Right renal pelvis (tissue), 4 donors: Measurements from ENCODE around the gene KCNC4. TPM values are rescaled to one million over a fixed set of nuclear protein-coding genes. Genes with fewer than 3 reads are reported as not detected.

ENCODE experiments used
- DNase-seq, 4 donors: peaks; one replicate each; pipeline ENCODE4 v3.0.0-alpha.2; 2013; ENCODE audit warnings: low read depth in 4 of 4, low spot score in 3 of 4, missing footprints in 1 of 4
- polyA plus RNA-seq, 4 donors: library from polyadenylated mRNA; unstranded; fragments of 120-200 nt; gene quantifications; one replicate each; pipeline ENCODE4 v1.2.1, GENCODE V29; 2013; ENCODE audit not compliant: insufficient read length in 4 of 4

Gene KCNC4
- polyA plus RNA-seq, 4 donors, result 4.9 to 7.1 (median 5.6) TPM

DNA sequence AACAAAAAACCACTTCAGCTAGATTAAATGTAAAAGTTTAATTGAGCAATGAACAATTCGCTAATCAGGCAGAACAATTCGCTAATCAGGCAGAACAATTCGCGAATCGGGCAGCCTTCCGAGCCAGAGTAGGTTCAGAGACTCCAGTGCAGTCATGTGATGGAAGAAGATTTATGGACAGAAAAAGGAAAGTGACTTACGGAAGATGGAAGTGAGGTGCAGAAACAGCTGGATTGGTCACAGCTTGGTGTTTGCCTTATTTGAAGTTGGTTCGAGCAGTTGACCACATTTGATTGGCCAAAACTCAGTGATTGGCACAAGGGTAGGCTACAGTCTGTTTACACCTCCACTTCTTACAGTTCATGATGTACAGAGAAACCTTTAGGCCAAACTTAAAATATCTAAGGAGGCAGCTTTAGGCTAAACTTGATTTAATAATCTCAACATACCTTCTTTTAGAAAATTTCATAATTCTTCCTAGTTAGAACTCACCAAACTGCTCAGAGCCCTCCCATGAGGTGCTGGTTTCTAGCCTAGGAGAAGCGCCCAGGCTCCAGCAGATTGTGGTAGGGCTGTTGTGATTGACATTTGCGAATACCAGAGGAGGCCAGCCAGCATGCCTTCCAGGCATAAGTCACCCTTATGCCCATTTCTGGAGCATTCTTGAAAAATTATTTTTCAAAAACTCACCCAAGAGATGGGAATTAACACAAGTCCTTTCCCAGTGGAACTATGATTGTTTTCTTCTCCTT is 22.8 kb upstream of the KCNC4 start:
- DNase-seq, result no peak

DNA sequence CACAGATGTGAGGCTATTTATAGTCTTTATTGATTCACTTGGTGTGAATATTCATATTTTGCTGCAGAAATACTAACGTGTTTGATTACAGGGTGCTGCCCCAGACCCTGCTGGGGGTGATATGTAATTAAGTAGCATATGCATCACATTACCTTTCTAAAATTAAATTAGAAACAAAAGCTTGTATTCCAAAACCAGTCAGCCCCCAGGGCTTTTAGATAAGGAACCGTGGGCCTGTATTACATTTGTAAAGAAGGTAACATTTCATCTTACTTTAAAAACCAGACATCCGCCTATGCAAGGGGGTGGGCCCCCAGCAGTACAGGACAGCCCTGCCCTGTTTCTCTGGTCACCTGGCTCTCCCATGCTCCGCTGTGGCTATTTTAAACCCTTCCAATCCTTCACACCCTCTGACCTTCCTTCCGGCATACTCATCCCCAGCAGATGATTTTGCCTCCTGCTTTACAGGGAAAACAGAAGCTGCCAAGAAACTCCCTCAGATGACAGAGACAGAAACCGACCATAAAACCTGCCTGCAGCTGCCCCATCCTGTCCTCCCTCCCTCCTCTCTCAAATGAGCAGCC is 22.0 kb upstream of the KCNC4 start:
- DNase-seq, result no peak

DNA sequence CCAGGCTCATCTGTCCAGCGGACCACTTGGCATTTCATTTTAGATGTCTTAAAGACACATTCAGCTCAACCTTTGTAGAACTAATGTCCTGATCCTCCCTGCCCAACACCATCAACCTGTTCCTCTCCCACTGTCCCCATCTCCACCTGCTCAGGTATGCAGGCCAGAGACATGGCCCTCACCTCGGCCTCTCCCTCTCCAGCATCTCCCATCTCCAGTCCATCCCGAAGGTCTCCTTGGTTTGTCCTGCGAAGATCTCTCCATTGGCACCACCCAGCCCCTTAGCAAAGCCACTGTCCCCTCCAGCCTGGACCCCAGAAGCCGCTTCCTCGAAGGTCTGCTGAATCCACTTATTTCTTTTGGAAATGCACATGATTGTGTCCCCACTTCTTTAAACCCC is 20.9 kb upstream of the KCNC4 start:
- no peak for DNase-seq

DNA sequence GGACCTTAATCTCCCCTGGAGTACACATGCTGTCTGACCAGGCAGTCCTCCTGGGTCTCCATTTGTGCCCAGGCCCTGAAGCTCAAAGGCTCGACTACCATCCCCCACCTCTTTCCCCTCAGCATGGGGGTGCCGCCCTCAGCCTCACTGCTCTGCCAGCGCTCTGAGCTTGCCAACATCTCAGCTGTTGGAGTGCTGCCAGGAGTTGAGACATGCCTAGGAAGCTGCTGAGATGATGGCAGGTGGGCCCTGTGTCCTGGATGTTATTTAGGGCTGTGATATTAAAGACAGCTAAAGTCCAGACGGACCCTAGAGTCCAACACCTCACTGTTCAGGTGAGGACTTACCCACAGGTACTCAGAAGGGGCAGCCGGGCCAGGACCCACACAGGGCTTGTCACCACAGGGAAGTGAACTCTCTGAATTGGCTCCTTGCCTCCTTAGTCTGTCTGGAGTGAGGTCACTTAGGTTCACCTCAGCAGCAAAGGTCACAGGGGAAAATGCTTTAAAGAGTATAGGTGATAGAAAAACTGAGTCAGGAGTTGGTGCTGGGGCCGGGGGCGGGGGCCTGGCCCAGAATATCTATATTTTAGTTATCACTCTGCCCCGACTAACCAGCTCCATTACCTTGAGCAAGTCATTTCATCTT is 19.7 kb upstream of the KCNC4 start:
- DNase-seq, result no peak

DNA sequence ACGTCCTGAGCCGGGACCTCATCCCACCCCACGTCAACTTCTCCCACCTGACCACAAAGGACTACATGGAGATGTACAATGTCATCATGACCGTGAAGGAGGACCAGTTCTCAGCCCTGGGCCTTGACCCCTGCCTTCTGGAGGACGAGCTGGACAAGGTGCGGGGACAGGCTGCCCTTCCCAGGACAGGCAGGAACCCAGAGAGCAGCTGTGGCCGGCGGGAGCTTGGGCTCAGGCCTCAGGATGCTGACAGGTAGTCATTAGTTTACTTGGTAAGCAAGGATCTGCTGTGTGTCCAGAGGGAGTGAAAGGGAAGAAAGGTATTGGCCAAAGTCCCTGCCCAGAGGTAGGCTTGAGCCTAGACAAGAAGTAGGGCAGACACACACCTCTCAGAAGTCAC is 17.6 kb upstream of the KCNC4 start:
- DNase-seq, result no peak

DNA sequence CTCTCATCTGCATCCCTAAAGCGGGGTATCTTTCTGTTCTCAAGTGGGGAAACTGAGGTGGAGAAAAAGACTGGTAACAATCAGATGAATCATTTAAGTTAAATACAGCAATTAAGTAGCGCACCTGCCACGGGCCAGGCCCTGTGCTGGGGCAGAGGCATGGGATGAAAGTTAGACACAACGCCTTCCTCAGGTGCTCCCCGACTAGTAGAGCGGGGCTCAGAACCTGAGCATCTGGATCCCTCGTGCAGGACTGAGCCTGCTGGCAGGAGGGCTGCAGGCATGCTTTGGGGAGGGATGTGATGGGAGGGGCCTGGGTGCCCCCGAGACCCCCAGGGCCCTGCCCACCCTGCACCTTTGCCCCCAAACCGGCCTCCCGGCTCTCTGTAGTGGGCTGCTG is 14.9 kb upstream of the KCNC4 start:
- DNase-seq, result no peak

DNA sequence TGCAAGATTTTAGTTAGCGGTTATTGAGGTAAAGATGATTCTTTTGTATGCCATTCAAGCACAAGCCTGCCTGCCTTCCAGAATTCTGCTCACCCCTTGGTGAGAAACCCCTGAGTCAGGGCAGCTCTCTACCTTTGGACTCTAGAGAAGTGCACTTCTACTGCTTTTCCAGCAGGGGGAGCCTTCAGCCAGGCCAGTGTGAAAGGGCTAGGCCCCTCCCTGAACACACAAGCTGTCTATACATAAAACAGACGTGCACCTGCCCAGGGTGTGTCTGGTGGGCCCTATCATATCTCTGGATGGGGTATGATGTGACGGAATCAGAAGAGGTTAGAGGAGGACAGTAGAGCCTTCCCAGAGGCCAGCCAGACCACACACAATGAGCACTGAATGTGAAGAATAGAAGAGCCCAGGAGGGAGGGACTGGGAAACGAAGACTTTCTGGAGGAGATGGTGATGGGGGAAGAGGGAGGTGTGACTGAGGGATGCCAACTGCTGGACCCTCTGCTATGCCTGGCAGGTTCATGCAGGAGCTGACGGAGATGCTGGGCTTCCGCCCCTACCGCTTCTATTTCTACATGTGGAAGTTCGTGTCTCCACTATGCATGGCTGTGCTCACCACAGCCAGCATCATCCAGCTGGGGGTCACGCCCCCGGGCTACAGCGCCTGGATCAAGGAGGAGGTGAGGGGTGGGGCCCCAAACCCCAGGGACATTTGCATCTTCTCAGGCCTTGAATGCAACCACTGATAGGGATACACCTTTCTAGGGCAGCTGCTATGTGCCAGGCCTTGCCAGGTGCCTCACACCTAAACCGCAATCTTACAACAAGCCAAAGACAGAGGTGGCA is 13.0 kb upstream of the KCNC4 start:
- no peak for DNase-seq

DNA sequence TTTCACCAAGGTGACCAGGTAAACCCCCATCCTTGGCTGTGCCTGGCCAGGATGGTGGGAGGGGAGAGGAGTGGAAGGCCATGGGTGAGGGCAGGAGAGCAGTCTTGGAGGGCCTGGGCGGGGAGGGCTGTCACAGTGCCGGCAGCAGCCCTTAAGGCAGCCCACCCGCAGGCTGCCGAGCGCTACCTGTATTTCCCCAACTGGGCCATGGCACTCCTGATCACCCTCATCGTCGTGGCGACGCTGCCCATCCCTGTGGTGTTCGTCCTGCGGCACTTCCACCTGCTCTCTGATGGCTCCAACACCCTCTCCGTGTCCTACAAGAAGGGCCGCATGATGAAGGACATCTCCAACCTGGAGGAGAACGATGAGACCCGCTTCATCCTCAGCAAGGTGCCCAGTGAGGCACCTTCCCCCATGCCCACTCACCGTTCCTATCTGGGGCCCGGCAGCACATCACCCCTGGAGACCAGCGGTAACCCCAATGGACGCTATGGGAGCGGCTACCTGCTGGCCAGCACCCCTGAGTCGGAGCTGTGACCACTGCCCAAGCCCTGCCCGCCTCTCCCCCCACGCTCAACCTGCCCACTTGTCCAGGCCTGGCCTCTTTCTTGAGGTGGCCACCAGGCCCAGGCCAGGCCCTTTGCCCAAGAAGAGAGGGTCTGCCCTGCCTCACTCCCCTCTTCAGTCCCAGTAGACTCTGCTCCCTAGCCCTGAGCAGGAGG is 12.0 kb upstream of the KCNC4 start:
- no peak for DNase-seq

DNA sequence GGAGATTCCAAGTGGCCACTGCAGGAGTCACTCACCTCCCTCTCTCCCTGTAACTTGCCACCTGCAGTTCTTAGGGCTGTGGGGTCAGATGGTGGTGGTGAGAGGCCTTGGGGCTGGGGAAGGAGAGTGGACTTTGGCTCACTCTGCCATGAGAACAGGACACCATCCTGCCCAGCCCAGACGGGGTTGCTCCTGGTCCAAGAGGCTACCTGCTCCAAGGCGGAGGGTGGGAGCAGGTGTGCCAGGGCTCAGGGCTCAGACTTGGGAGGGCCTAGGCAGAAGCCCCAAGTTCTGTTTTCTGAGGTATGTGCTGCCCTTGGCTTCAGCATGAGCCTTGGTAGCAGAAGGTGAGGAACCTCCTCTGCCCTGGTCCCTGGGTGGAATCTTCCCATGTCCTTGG is 11.4 kb upstream of the KCNC4 start:
- no peak for DNase-seq

DNA sequence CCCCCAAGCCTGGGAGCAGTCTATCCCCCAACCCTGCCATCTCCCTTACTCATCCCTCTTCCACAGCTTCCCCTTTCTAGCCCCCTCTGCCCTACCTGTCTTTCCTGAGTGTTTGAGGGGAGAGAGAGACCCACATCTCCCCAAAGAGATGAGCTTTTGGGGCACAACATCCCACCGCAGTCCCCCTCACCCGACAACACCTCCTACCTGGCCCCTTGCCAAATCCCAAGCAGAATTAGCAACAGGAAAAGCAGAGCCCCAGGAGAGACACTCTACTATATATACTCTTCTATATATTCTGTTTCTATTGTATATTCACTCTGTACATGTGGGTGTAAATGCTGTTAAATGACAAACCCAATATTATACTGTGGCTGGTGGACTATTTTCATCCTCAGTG is 9.9 kb upstream of the KCNC4 start:
- no peak for DNase-seq

DNA sequence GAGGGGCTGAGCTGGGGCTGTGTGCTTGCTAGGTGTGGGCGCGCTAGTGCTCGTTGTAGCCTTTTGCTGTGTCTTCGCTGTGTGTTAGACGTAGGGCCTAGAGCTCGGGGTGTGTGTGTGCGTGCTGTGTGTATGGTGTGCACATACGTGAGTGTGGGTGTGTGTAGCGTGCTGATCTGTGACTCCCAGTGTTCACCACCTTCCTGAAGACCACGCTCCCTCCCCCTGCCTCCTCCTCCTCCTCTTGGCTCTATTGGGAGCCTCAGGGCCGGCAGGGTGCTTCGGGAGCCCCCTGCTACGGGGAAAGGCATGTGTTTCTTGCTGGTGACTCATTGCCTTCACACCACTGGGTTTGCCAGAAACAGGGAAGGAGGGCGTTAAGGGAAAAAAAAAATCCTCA is 9.4 kb upstream of the KCNC4 start:
- DNase-seq, result no peak

DNA sequence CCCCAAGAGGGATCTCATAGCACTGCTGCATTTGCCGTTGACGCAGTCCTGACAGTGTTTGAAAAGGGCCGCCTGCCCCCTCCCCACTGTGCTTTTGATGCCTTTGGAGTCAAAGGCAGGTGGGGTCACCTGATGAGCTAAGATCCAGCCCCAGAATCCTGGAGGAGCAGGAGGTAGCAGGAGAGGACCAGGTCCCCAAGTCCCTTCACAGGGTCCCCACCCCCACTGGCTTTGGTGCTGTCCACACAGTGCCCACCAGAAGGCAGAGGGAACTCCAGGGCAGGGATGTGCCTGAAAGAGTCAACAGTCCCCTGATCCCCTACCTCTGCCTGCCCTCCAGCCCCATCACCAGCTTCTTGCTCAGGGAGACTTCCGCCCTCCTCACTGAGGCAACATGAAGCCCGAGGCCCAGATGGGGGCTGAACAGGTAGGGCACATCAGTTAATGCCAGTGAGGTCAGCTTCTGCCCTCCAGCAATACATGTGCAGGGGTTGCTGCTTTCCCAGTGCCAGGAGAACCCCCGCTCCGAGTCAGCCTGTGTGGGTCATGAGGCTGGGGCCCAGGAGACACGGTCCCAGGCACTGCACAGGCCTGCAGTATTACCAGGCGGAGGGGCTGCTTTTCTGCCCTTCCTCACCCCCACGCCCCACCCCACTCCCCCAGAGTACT is 8.8 kb upstream of the KCNC4 start:
- no peak for DNase-seq

DNA sequence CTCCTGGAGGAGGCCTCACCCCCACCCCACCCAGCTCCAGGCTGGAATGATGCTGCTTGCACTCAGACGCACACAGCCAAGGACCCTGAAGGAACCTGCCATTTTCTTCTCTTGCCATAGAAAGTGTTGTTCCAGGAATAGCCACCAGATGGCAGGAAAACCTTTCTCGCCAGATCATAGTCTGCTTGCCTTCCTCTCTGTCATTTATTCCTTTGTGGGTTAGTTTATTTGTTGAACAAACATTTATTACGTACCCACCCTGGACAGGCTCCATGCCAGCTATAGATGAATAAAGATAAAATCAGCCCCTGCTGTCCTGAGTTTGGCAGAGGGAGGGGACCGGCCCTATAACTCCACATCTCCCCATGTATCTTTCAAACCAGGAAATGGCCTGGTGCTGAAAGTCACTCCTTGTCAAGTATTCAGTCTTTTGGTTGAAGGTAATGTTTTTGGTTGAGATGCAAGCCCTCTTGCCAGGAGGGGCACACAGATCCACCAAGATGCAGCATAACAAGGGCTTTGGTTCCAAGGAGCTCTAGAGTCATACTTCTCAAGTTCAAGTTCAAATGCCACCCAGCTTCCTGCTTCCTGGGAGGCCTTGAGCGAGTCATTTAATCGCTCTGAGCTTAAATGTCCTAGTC is 7.0 kb upstream of the KCNC4 start:
- DNase-seq, result peak in 1 of 4 donors; percentile 67

DNA sequence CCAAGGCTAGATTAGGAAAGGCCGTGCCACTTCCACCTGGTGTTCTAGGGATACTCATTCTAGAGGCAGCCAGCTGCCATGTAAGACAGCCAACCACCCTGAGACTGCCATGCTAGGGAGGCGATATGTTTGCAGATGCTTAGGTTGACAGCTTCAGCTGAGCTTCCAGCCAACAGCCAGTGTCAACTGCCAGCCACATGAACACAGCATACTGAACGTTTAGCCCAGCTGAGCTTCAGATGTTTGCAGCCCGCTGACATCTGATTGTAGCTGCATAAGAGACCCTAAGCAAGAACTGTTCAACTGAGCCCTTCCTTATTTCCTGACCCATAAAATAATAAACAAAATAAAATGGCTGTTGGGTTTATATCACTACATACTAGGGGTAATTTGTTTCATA is 5.0 kb upstream of the KCNC4 start:
- no peak for DNase-seq

DNA sequence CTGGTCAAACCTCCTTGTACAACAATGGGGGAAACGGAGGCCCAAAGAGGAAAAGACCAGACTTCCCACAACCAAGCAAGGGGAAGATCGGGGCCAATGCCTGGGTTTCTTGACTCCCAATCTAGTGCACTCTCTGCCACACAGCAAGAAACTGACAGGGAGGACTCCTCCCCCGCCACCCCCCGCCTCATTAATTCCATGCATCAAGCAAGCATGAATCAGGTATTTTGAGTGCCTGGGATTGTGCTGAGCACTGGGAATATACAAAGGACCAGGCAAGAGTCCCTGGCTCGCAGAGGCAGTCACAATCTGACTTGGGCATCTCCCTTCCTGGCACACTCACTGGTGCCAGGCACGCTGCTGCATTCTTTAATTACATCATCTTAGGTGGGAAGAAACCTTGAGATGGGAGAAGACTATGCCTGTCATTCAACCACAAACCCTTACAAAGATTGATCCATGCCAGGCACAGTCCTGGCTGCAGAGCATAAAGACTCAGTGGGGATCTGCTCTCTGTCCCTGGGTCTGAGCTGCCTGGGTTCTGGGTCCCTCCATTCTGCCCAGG is 4.4 kb upstream of the KCNC4 start:
- DNase-seq, result no peak

DNA sequence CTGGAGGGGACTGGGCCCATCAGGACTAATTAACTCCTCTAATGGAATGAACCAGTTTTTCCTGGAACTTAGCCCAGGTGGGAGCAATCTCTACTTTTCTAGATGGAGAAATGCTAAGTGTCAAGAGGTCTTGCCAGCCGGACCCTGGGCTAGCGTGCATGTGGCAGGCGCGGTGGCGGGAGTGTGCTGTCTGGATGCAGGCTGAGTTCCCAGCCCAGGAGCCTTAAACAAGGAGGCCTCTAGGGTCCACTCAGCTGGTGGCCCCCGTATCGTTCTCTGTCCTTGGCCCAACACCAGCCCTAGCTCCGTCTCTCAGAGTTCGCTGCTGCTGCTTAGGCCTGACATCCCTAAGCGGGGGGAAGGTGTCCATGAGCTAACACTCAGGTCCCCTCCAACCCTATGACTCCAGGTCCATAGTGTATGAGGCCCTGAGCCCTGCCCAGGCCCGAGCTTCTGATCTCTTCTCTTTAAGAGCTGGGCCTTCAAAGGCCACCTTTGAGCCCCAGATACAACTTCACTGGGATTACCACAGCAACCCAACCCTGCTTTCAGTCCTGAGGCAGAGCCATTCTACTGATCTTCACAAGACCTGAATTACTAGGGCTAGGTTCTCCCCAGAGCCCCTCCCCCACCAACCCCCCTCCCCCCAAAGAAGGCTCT is 3.7 kb upstream of the KCNC4 start:
- DNase-seq, result no peak

DNA sequence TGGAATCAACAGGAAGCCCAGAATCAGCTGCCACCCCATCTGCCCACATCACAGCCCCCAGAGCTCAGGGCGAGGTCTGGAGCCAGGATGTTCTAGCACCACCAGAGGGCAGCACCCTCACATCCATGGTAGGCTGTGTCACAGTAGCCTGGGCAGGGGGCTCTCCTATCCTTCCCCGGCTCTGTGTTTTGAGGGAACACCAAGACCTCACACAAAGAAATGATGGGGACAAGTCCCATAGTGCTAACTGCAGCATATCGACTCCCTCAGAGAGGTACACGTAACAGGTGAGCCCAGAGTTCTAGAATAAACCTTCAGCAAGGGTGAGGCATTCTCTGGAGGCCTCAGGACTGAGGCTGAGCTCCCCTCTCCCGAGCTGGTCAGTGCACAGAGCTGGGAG is 2.3 kb upstream of the KCNC4 start:
- DNase-seq, result no peak

DNA sequence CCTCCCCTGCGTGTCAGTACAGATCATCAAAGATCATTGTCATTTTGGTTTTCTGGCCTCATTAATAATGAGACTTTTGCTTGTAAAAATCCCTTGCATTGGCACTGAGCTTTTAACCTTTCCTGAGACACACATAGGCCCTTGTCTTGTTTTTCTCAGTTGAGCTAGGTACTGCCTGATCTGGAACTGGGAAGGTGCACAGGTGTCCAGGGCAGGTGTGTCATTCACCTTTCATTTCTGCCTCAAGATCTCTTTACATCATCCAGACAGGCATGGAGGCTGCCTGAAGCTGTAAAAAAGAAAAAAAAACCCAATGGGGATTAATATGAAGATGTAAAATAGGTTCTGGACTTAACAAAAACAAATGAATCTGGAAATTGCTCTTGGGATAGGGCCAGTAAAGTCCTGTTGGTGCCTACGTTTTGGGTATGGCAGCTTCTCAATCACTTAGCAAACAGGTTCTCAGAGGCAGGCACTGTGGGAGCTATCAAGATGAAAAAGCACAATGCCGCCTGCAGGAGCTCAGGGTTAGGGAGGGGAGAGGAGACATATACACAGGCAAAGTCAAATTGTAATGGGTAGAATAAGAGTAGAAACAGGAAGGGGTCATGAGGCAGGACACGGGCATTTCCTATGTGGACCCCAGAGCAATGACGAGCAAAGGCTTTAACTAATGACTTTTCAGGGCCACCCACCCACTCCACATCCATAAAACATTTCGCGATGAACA is 1.0 kb upstream of the KCNC4 start:
- no peak for DNase-seq
